ENCODE measurements around the gene EIF2D. TPM values are rescaled to one million over a fixed set of nuclear protein-coding genes. Genes with fewer than 3 reads are reported as not detected.

The EIF2D gene
- total and polyA plus RNA-seq, 7 donors, result 21.4 to 41.8 (median 35.7) TPM

DNA sequence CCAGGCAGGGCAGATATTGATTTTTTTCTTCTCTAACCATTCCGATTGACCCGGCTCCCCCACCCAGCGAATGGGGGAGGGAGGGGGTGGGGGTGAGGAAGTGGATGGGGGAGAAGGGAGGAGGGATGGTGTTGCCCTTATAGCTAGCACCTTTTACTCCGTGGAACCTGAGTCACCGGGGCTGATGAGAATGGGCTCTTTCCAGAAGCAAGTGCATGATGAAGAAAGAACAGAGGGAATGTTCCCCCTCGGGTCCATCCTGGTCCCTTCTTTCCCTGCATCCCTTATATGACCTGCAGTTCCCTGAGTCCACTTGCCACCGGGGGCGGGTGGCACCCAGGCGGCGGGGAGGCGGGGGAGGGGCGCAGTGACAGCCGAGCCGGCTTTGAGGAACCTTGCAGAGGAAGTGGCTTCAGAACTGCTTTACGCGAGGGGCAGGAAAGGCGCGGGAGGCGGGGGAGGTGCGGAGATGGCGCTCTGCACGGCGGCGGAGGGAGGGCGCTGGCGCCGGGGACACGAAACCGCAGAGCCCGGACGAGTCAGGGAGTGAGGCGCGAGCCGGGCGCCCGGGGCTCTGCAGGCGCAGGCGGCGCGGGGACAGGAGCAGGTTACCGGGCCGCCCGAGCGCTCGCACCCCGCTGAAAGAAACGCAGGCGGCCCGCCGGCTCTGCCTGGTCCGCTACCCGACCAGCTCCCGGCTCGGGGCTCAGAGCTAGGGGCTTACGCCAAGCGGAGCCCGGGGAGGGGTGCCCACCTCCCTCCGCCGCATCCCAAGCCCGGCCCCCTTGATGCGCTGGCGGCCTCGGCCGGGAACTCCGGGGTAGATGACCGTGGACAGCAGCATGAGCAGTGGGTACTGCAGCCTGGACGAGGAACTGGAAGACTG, 55.3 kb downstream of the EIF2D start:
- DNase-seq (peak; percentile 81 to 85), ATAC-seq (peak; percentile 62 to 75 (median 70))
- peak overlapping the region; percentile 52 for H3K27ac ChIP-seq
- peaks cover 0 to under 1% of the 10 kb centered on the region in 2 donors for H3K36me3 ChIP-seq (ENCODE audit: insufficient read depth in 1 of 2, low read depth in 1 of 2)
- peaks cover 29% of the 10 kb centered on the region for H3K4me1 ChIP-seq
- H3K4me3 ChIP-seq, result peak overlapping the region; percentile 73
- H3K9me3 ChIP-seq, result no peaks in the 10 kb centered on the region
- intact Hi-C loops (cut with DNase I), result no loop called here
- TF ChIP-seq, protein P1, sequence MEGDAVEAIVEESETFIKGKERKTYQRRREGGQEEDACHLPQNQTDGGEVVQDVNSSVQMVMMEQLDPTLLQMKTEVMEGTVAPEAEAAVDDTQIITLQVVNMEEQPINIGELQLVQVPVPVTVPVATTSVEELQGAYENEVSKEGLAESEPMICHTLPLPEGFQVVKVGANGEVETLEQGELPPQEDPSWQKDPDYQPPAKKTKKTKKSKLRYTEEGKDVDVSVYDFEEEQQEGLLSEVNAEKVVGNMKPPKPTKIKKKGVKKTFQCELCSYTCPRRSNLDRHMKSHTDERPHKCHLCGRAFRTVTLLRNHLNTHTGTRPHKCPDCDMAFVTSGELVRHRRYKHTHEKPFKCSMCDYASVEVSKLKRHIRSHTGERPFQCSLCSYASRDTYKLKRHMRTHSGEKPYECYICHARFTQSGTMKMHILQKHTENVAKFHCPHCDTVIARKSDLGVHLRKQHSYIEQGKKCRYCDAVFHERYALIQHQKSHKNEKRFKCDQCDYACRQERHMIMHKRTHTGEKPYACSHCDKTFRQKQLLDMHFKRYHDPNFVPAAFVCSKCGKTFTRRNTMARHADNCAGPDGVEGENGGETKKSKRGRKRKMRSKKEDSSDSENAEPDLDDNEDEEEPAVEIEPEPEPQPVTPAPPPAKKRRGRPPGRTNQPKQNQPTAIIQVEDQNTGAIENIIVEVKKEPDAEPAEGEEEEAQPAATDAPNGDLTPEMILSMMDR (IDR thresholded peaks at IDR 0.05), result no peak
- H3K27me3 ChIP-seq (ENCODE audit: insufficient read depth in 3 of 3, low read length in 2 of 3), result no peaks in the 10 kb centered on the region
- 2 to 6% (median 3%) methylated on average over 50 to 67 of the region's 67 CpGs for WGBS, 3 donors

DNA sequence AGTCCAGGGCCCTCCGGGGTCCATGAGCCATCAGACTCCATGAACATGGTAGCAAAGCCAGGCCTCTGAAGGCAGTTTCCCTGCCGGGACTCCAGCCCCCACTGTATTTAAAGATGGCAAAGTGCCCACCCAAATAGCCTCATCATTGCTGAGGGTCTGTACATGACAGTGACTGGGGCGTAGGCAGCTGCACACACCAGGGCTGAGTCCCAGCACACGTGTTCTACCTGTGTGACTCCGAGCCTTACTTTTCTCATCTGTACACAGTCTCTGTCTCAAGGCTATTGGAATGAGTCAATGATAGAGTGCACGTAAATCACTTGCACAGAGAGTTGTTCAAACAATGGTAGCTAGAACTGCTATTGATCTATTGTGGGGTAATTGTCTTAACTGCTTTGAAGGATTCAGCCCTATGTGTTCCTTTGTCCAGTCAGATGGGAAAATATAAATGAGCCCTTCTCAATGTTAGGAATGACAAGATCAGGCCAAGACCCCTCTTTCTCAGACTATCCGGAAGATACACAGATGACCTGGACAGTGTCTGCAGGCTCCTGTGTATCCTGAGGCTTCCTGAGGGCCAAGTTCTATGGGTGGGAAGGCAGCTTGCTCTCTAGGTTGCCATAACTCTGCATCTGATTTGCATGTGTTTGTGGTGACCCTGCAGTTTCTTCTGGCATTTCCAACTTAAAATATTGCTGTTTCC, 56.1 kb downstream of the EIF2D start:
- H3K27ac ChIP-seq, result peak overlapping the region; percentile 30
- TF ChIP-seq, protein P1 (IDR thresholded peaks at IDR 0.05), result no peak
- no peak overlapping the region for H3K4me3 ChIP-seq
- peaks cover 29% of the 10 kb centered on the region for H3K4me1 ChIP-seq
- 77 to 93% (median 91%) methylated on average over 7 of the region's 7 CpGs for WGBS, 3 donors
- no peaks in the 10 kb centered on the region for H3K36me3 ChIP-seq (ENCODE audit: insufficient read depth in 1 of 2, low read depth in 1 of 2)
- no peaks in the 10 kb centered on the region for H3K9me3 ChIP-seq
- intact Hi-C loops (cut with DNase I), result no loop called here
- no peak for DNase-seq
- no peak for ATAC-seq
- H3K27me3 ChIP-seq (ENCODE audit: insufficient read depth in 3 of 3, low read length in 2 of 3), result no peaks in the 10 kb centered on the region

DNA sequence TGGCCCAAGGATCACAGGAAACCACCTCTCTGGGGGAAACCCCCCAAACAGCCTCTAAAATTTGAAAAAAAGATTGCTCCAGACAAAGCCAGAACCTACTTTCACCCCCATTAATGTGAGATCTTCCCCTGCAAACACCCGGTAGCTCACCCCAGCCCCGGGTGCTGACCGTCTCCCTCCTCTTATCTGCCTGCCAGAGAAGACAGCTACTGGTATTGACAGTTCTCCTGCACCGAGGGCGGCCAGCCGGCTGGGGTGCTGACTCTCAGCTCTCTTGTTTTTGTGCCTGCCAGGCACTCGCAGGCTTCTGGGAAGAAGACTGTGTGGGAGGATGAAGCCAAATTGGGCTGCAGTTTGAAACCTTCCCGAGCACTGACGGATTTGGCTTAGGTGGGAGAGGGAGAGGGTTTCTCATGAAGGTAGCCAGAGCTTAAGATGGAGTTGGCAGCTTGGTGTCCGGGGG, 56.8 kb downstream of the EIF2D start:
- 47 to 70% (median 58%) methylated on average over 10 of the region's 10 CpGs for WGBS, 3 donors
- TF ChIP-seq, protein P1 (IDR thresholded peaks at IDR 0.05), result no peak
- no peaks in the 10 kb centered on the region for H3K36me3 ChIP-seq (ENCODE audit: insufficient read depth in 1 of 2, low read depth in 1 of 2)
- H3K4me1 ChIP-seq, result peaks cover 24% of the 10 kb centered on the region
- intact Hi-C loops (cut with DNase I), result no loop called here
- no peak overlapping the region for H3K4me3 ChIP-seq
- H3K27me3 ChIP-seq (ENCODE audit: insufficient read depth in 3 of 3, low read length in 2 of 3), result no peaks in the 10 kb centered on the region
- DNase-seq (peak in 1 of 2 donors; percentile 35), ATAC-seq (peak in 1 of 4 donors; percentile 41)
- no peaks in the 10 kb centered on the region for H3K9me3 ChIP-seq
- H3K27ac ChIP-seq, result no peak overlapping the region

DNA sequence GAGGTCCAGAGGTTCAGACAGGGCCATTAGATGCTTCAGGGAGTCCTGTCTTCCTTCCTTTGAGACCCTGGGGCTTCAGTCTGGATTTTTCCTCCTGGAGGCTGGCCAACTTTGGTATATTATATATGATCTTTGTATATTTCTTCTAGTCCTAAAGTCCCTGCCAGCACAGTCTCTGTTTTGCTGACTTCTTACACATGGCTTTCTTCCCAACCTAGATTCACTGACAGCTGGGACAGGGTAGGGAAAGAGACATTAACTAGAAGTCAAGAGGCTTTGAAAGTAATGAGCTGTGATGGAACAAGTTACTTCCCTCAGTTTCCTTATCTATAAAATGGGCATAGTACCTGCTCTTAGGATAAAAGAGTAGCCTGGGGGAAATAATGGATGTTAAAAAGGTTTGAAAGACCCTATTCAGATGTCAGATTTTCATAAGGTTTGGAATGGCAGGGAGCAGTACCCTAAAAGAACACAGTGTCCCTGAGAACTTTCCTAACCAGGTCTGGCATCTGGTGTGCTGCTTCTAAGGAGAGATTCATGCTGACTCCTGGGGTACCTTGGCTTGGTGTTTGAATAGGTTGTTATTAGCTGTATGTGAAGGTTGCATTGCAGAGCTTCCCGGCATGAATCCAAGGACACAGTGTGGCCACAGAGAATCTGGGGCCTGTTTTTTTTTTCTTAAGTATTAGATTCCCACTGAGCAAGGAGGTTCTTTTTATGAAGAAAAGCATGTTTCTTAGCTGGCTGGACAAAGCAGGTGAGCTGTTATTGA, 57.4 kb downstream of the EIF2D start:
- ATAC-seq (no peak), DNase-seq (no peak)
- H3K27me3 ChIP-seq (ENCODE audit: insufficient read depth in 3 of 3, low read length in 2 of 3), result no peaks in the 10 kb centered on the region
- WGBS, 3 donors, result 52 to 86% (median 76%) methylated on average over 1 of the region's 1 CpG
- H3K4me3 ChIP-seq, result no peak overlapping the region
- no peak overlapping the region for H3K27ac ChIP-seq
- TF ChIP-seq, protein P1 (IDR thresholded peaks at IDR 0.05), result no peak
- H3K9me3 ChIP-seq, result no peaks in the 10 kb centered on the region
- intact Hi-C loops (cut with DNase I), result no loop called here
- peaks cover 17% of the 10 kb centered on the region for H3K4me1 ChIP-seq
- H3K36me3 ChIP-seq (ENCODE audit: insufficient read depth in 1 of 2, low read depth in 1 of 2), result no peaks in the 10 kb centered on the region
